ENCODE measurements around the gene RAB7A. TPM values are rescaled to one million over a fixed set of nuclear protein-coding genes. Genes with fewer than 3 reads are reported as not detected.
A peak's percentile ranks its signal among the peaks of the same experiment; 100 is the strongest.

RAB7A gene
- polyA plus RNA-seq, 3 donors, result 192 to 261 (median 223) TPM

DNA sequence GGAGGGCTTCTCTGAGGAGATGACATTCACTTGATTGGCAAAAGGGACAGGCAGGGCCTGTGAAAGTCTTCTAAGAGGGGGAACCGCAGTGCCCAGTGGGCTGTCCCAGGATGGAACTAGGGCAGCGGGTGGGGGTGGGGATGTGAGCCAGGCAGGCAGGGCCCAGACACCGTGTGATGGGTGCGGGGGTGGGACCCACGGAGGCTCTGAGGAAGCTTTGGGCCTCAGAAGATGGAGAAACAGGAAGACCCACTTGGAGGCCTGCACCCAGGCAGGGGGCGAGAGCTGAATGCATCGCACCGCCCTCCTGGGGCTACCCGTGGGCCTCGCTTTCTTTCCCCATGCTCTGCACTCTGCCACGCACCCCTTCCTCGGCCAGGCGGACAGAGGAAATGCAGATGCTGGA lies 120.5 kb downstream of the RAB7A start:
- H3K27ac Mint-ChIP-seq, result peak overlapping the region; percentile 54 to 90 (median 84)
- peak; percentile 17 for TF ChIP-seq CTCF (IDR thresholded peaks at IDR 0.05)
- Histone ChIP-seq H3K36me3 (replicated peaks in 1 of 2; ENCODE audit: control insufficient read depth in 1 of 2, insufficient read depth in 2 of 2, low read length in 2 of 2) (no peaks in the 10 kb centered on the region), H3K4me3 (replicated peaks in 1 of 3; ENCODE audit: low read depth in 2 of 3, low read length in 3 of 3) (peak overlapping the region in 1 of 3 experiments; percentile 78), H3K4me1 (ENCODE audit: control insufficient read depth in 1 of 2, insufficient read depth in 2 of 2, low read length in 2 of 2) (peaks cover 52 to 60% of the 10 kb centered on the region in 2 donors), H3K9ac (ENCODE audit: insufficient read depth, low read length, poor library complexity, severe bottlenecking) (peak overlapping the region; percentile 62), H3K9me3 (replicated peaks in 1 of 2; ENCODE audit: control insufficient read depth in 1 of 2, insufficient read depth in 1 of 2, low read length in 2 of 2) (no peaks in the 10 kb centered on the region), H4K20me1 (ENCODE audit: insufficient read depth, low read length) (no peaks in the 10 kb centered on the region), H3K4me2 (replicated peaks; ENCODE audit: extremely low read depth, low read length, poor library complexity, severe bottlenecking) (peak overlapping the region; percentile 90), H3K27ac (ENCODE audit: low read depth in 1 of 2, low read length in 2 of 2) (peak overlapping the region in 1 of 2 donors; percentile 74), H3K27me3 (ENCODE audit: control insufficient read depth in 2 of 2, insufficient read depth in 2 of 2, low read length in 2 of 2) (no peaks in the 10 kb centered on the region), H2AFZ (ENCODE audit: insufficient read depth, low read depth, low read length, poor library complexity, severe bottlenecking) (peak overlapping the region; percentile 96), H3K79me2 (ENCODE audit: insufficient read depth, low read length) (no peaks in the 10 kb centered on the region)
- peaks cover 54% of the 10 kb centered on the region for H3K4me1 Mint-ChIP-seq
- 1% methylated on average over 10 of the region's 13 CpGs for WGBS (ENCODE audit: insufficient coverage)
- H3K27me3 Mint-ChIP-seq (ENCODE audit: low read depth in 3 of 3), result peaks cover 0 to 3% (median 0%) of the 10 kb centered on the region in 3 donors
- peaks cover 0 to 4% (median 0%) of the 10 kb centered on the region in 7 donors for H3K9me3 Mint-ChIP-seq
- H3K36me3 Mint-ChIP-seq, result no peaks in the 10 kb centered on the region
- peak overlapping the region; percentile 75 to 92 for H3K4me3 Mint-ChIP-seq
- intact Hi-C loops (cut with micrococcal nuclease), result loop anchor here in 1 of 2 donors (5.0 kb wide), 1 partner anchor 34 kb away; no protein-coding TSS in a partner anchor
- DNase-seq, result peak in 1 of 3 donors; percentile 19

DNA sequence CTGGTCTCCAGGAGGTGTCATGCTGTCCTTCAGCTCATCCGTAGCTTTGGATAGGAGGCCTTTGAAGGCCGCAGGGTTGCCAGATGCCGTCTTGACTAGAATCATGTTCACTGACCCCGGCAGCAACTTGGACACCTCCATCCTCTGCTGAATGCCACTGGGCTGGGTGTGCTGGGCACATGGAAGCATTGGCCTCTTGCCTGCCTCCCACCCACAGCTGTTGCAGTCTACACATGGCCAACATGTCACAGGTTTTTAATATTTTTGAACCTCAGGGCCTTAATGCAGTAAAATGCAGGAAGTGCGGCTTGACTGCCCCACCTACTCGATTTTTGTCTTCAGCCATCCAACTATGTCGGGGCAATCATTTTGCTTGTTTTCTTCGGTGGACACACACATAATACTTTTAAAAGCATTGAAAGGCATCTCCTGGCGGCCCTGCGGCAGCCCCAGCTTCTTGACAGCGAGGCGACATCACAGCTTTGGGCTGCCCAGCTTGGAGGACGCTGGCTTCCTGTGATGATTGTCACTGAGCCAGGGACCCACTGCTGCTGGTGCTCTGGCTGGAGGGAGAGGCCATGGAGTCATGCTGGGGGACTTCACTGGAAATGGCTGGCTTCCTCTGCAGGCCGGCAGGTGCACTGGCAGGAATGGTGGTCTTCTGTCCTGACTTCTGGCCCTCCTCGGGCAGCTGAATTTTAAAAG lies 121.8 kb downstream of the RAB7A start:
- peaks cover 49% of the 10 kb centered on the region for H3K4me1 Mint-ChIP-seq
- Histone ChIP-seq H3K9me3 (replicated peaks in 1 of 2; ENCODE audit: control insufficient read depth in 1 of 2, insufficient read depth in 1 of 2, low read length in 2 of 2) (peaks cover 0 to 6% of the 10 kb centered on the region in 2 donors), H3K27ac (ENCODE audit: low read depth in 1 of 2, low read length in 2 of 2) (no peak overlapping the region), H3K4me3 (replicated peaks in 1 of 3; ENCODE audit: low read depth in 2 of 3, low read length in 3 of 3) (no peak overlapping the region), H3K4me1 (ENCODE audit: control insufficient read depth in 1 of 2, insufficient read depth in 2 of 2, low read length in 2 of 2) (peaks cover 52 to 60% of the 10 kb centered on the region in 2 donors), H3K79me2 (ENCODE audit: insufficient read depth, low read length) (no peaks in the 10 kb centered on the region), H3K27me3 (ENCODE audit: control insufficient read depth in 2 of 2, insufficient read depth in 2 of 2, low read length in 2 of 2) (no peaks in the 10 kb centered on the region), H3K4me2 (replicated peaks; ENCODE audit: extremely low read depth, low read length, poor library complexity, severe bottlenecking) (no peak overlapping the region), H4K20me1 (ENCODE audit: insufficient read depth, low read length) (no peaks in the 10 kb centered on the region), H2AFZ (ENCODE audit: insufficient read depth, low read depth, low read length, poor library complexity, severe bottlenecking) (no peak overlapping the region), H3K36me3 (replicated peaks in 1 of 2; ENCODE audit: control insufficient read depth in 1 of 2, insufficient read depth in 2 of 2, low read length in 2 of 2) (no peaks in the 10 kb centered on the region), H3K9ac (ENCODE audit: insufficient read depth, low read length, poor library complexity, severe bottlenecking) (no peak overlapping the region)
- no peak for TF ChIP-seq CTCF (IDR thresholded peaks at IDR 0.05)
- H3K27ac Mint-ChIP-seq, result peak overlapping the region in 1 of 7 donors; percentile 31
- peaks cover 0 to 3% (median 0%) of the 10 kb centered on the region in 3 donors for H3K27me3 Mint-ChIP-seq (ENCODE audit: low read depth in 3 of 3)
- peaks cover 0 to 11% (median 7%) of the 10 kb centered on the region in 7 donors for H3K9me3 Mint-ChIP-seq
- 98% methylated on average over 14 of the region's 15 CpGs for WGBS (ENCODE audit: insufficient coverage)
- no peak overlapping the region for H3K4me3 Mint-ChIP-seq
- intact Hi-C loops (cut with micrococcal nuclease), result loop anchor here in 1 of 2 donors (5.0 kb wide), 1 partner anchor 36 kb away; no protein-coding TSS in a partner anchor
- H3K36me3 Mint-ChIP-seq, result no peaks in the 10 kb centered on the region
- DNase-seq, result no peak

Measured in CD14-positive monocyte (primary cell).